SK-N-SH (cell line): Measurements from ENCODE around the gene ANKFN1. TPM values are rescaled to one million over a fixed set of nuclear protein-coding genes. Genes with fewer than 3 reads are reported as not detected.

Experiments
- CTCF ChIA-PET: fragments of 300-600, 350-600 bp; formaldehyde crosslinking; extraction: SDS; loops from one replicate; lab custom pipeline; 2021; lab: Yijun Ruan, JAX
- POLR2A ChIA-PET: fragments of 350-600 bp; sonication (Branson Sonifier 250); formaldehyde crosslinking; extraction: SDS; loops from one replicate; lab custom pipeline; 2020; ENCODE audit warnings: antibody characterized with exemption, inconsistent platforms; lab: Yijun Ruan, JAX
- DNase-seq: peaks from one replicate; pipeline ENCODE4 v3.0.0; 2012
- H2AFZ ChIP-seq: fragments of 200-600 bp; sonication (generic); 2 replicates; pipeline ENCODE4 v1.8.1; 2016; ENCODE audit warnings: antibody characterized with exemption, mild to moderate bottlenecking, low read depth
- H3F3A ChIP-seq: fragments of 200-600 bp; sonication (generic); replicated peaks from 2 replicates; pipeline ENCODE3; 2016; ENCODE audit warnings: antibody characterized with exemption, mild to moderate bottlenecking; ENCODE audit not compliant: insufficient read depth
- H3K27ac ChIP-seq, 2 experiments: fragments of 200-500 bp in 1 of 2; fragments of 200-600 bp in 1 of 2; sonication (Bioruptor generic) in 1 of 2; sonication (generic), shearing (Covaris generic) in 1 of 2; 2 replicates each; pipeline versions ENCODE4 v1.5.1 to v1.6.1; 2014 to 2016; ENCODE audit warnings: low read depth in 2 of 2, inconsistent platforms in 1 of 2, low read length in 1 of 2, mild to moderate bottlenecking in 1 of 2, mixed read lengths in 1 of 2
- H3K27me3 ChIP-seq: fragments of 200-600 bp; sonication (generic), shearing (Covaris generic); 2 replicates; pipeline ENCODE4 v1.6.1; 2016; ENCODE audit warnings: mixed run types; ENCODE audit not compliant: insufficient read depth
- H3K36me3 ChIP-seq, 2 experiments: fragments of 200-500 bp in 1 of 2; fragments of 200-600 bp in 1 of 2; sonication (Bioruptor generic) in 1 of 2; sonication (generic) in 1 of 2; replicated peaks in 1 of 2; 2 replicates each; pipeline versions ENCODE3 to v1.5.1; 2014 to 2016; ENCODE audit warnings: low read length in 1 of 2, mild to moderate bottlenecking in 1 of 2; ENCODE audit not compliant: insufficient read depth in 2 of 2, control insufficient read depth in 1 of 2
- H3K4me1 ChIP-seq, 2 experiments: fragments of 200-500 bp in 1 of 2; fragments of 200-600 bp in 1 of 2; sonication (Bioruptor generic) in 1 of 2; sonication (generic), shearing (Covaris generic) in 1 of 2; 2 replicates each; pipeline versions ENCODE4 v1.5.1 to v1.6.1; 2014 to 2016; ENCODE audit warnings: low read depth in 1 of 2, low read length in 1 of 2, mixed run types in 1 of 2; ENCODE audit not compliant: insufficient read depth in 2 of 2, control insufficient read depth in 1 of 2
- H3K4me2 ChIP-seq: fragments of 200-600 bp; sonication (generic), shearing (Covaris generic); 2 replicates; pipeline ENCODE4 v1.6.1; 2017; ENCODE audit warnings: mixed run types
- H3K4me3 ChIP-seq, 2 experiments: fragments of 200-500 bp in 1 of 2; fragments of 200-600 bp in 1 of 2; sonication (Bioruptor generic) in 1 of 2; sonication (generic), shearing (Covaris generic) in 1 of 2; 2 replicates each; pipeline versions ENCODE4 v1.5.1 to v1.8.1; 2014 to 2016; ENCODE audit warnings: low read depth in 2 of 2, inconsistent platforms in 1 of 2, low read length in 1 of 2, mild to moderate bottlenecking in 1 of 2, mixed read lengths in 1 of 2, moderate library complexity in 1 of 2
- H3K79me2 ChIP-seq: fragments of 200-600 bp; sonication (generic); 2 replicates; pipeline ENCODE4 v1.8.1; 2017; ENCODE audit warnings: mild to moderate bottlenecking; ENCODE audit not compliant: insufficient read depth
- H3K9ac ChIP-seq: fragments of 200-600 bp; sonication (generic); 2 replicates; pipeline ENCODE4 v1.6.1; 2017; ENCODE audit warnings: mixed run types
- H3K9me2 ChIP-seq: fragments of 200-600 bp; sonication (generic); 2 replicates; pipeline ENCODE4 v1.6.1; 2017; ENCODE audit warnings: mixed run types
- H3K9me3 ChIP-seq: fragments of 200-600 bp; sonication (generic); 2 replicates; pipeline ENCODE4 v1.6.1; 2017; ENCODE audit warnings: mixed run types, mild to moderate bottlenecking, moderate library complexity
- H4K20me1 ChIP-seq: fragments of 200-600 bp; sonication (generic); 2 replicates; pipeline ENCODE4 v1.6.1; 2017; ENCODE audit warnings: mild to moderate bottlenecking, mixed run types; ENCODE audit not compliant: insufficient read depth
- EP300 ChIP-seq, 2 experiments: IDR thresholded peaks; 2 replicates each; pipeline versions ENCODE4 v1.4.0 to v1.6.1; 2012; ENCODE audit warnings: borderline replicate concordance in 1 of 2, low read depth in 1 of 2, low read length in 1 of 2
- EZH2phosphoT487 ChIP-seq: fragments of 200-600 bp; sonication (generic); IDR thresholded peaks from 2 replicates; pipeline ENCODE4 v1.6.1; 2017; ENCODE audit warnings: low read depth, mixed run types, mild to moderate bottlenecking, antibody characterized with exemption, moderate library complexity, borderline replicate concordance
- FOSL2 ChIP-seq: IDR thresholded peaks from 2 replicates; pipeline ENCODE4 v1.4.0; 2012; ENCODE audit warnings: low read depth, mild to moderate bottlenecking, moderate library complexity, borderline replicate concordance
- FOXJ3 ChIP-seq: sonication (generic); formaldehyde crosslinking; IDR thresholded peaks from 2 replicates; pipeline ENCODE4 v1.5.1; 2020; ENCODE audit warnings: mild to moderate bottlenecking, missing genetic modification reagents
- MXI1 ChIP-seq: IDR thresholded peaks from 2 replicates; pipeline ENCODE4 v1.6.1; 2012; ENCODE audit warnings: mild to moderate bottlenecking, low read depth, low read length, improper control_type of control experiment
- RCOR1 ChIP-seq: fragments of 150-350 bp; IDR thresholded peaks from 2 replicates; pipeline ENCODE4 v1.6.1; 2017; ENCODE audit warnings: antibody characterized with exemption, low read length
- RFX5 ChIP-seq: IDR thresholded peaks from 2 replicates; pipeline ENCODE4 v1.6.1; 2012; ENCODE audit warnings: mild to moderate bottlenecking, improper control_type of control experiment, low read length
- RXRA ChIP-seq: IDR thresholded peaks from 2 replicates; pipeline ENCODE4 v1.4.0; 2012; ENCODE audit warnings: low read depth, mild to moderate bottlenecking, borderline replicate concordance
- SIN3A ChIP-seq: IDR thresholded peaks from 2 replicates; pipeline ENCODE4 v1.6.1; 2012; ENCODE audit warnings: low read depth, mild to moderate bottlenecking, low read length, moderate library complexity, borderline replicate concordance
- TCF12 ChIP-seq: IDR thresholded peaks from 2 replicates; pipeline ENCODE4 v1.4.0; 2012
- YY1 ChIP-seq: IDR thresholded peaks from 2 replicates; pipeline ENCODE4 v1.4.0; 2012; ENCODE audit warnings: low read depth, mild to moderate bottlenecking
- WGBS: methylation state at CpG from one replicate; pipeline ENCODE4 v1.1.6; 2017; ENCODE audit warnings: low lambda C conversion rate; 5-methylcytosine and 5-hydroxymethylcytosine counted together
- polyA plus RNA-seq, 3 experiments: library from polyadenylated mRNA; depleted of rRNA; stranded (reverse); fragments of >200 nt; gene quantifications; 2 replicates each; pipeline ENCODE4 v1.2.3, GENCODE V29; 2012
- TF ChIP-seq, protein P1 (sequence below): IDR thresholded peaks from 2 replicates; pipeline ENCODE4 v1.6.1; 2012; ENCODE audit warnings: mild to moderate bottlenecking, low read depth, low read length, moderate library complexity
- TF ChIP-seq, protein P2 (sequence below): fragments of 150-350 bp; IDR thresholded peaks from 2 replicates; pipeline ENCODE4 v1.6.1; 2017; ENCODE audit warnings: antibody characterized with exemption, low read length, low read depth, borderline replicate concordance
- TF ChIP-seq, protein P3 (sequence below): IDR thresholded peaks from 2 replicates; pipeline ENCODE4; 2012
- TF ChIP-seq, protein P4 (sequence below): IDR thresholded peaks from 2 replicates; pipeline ENCODE4 v1.4.0; 2012; ENCODE audit warnings: low read depth, borderline replicate concordance

ANKFN1 gene
- polyA plus RNA-seq, 1 of the 3 experiments (the other 2 are of a cell fraction) = 0.07 TPM

DNA sequence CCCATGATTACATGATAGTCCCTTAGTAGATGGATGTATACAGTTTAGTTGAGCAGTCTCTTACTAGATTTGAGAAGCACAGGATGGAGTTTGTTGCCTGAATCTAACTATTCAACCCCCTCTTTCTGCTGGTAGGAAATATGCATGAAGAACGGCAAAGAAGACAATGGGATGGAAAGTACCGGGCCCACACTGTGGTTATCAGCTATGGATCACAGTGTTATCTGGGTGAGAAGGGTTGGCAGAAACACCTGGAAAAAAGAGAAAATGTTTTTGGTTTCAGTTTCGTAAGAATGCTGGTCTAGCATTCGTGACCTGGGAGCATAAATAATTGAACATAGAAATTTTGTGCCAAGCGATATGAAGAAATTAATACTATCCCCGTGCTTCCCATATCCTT lies 53.1 kb downstream of the ANKFN1 start (continued):
- TF ChIP-seq, protein P1, sequence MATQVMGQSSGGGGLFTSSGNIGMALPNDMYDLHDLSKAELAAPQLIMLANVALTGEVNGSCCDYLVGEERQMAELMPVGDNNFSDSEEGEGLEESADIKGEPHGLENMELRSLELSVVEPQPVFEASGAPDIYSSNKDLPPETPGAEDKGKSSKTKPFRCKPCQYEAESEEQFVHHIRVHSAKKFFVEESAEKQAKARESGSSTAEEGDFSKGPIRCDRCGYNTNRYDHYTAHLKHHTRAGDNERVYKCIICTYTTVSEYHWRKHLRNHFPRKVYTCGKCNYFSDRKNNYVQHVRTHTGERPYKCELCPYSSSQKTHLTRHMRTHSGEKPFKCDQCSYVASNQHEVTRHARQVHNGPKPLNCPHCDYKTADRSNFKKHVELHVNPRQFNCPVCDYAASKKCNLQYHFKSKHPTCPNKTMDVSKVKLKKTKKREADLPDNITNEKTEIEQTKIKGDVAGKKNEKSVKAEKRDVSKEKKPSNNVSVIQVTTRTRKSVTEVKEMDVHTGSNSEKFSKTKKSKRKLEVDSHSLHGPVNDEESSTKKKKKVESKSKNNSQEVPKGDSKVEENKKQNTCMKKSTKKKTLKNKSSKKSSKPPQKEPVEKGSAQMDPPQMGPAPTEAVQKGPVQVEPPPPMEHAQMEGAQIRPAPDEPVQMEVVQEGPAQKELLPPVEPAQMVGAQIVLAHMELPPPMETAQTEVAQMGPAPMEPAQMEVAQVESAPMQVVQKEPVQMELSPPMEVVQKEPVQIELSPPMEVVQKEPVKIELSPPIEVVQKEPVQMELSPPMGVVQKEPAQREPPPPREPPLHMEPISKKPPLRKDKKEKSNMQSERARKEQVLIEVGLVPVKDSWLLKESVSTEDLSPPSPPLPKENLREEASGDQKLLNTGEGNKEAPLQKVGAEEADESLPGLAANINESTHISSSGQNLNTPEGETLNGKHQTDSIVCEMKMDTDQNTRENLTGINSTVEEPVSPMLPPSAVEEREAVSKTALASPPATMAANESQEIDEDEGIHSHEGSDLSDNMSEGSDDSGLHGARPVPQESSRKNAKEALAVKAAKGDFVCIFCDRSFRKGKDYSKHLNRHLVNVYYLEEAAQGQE = no peak
- no peak for TF ChIP-seq SIN3A
- TF ChIP-seq EP300 (IDR thresholded peaks at IDR 0.05; ENCODE audit: borderline replicate concordance in 1 of 2, low read depth in 1 of 2, low read length in 1 of 2) = no peak

DNA sequence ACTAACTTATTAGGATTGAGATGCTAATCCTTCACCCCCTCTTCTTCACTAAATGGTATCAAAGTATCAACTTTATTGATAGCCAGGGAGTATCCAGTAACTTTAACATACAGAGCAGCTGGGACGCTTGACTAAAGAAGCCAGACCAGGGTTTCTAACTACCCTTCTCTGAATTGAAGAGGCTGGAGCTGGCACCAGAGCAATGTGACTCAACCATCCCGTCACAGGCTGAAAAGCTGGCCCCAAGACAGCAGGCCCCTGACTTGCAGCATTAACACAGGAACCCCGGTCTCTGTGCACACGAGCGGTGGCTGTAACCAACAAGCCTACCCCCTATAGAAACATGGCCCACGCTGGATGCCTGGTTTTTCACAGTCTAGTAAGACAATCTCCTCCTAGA lies 59.8 kb downstream of the ANKFN1 start:
- Histone ChIP-seq H3K36me3 (no peaks in the 10 kb centered on the region), H3K9ac (no peak overlapping the region), H3K27me3 (no peaks in the 10 kb centered on the region), H3K9me3 (0 out of 2 replicates have a peak, but pooled peaks cover 10% of the 10 kb centered on the region)
- CTCF ChIA-PET = no interaction called here
- no peak for TF ChIP-seq FOXJ3
- no peak for TF ChIP-seq RCOR1
- TF ChIP-seq, protein P2, sequence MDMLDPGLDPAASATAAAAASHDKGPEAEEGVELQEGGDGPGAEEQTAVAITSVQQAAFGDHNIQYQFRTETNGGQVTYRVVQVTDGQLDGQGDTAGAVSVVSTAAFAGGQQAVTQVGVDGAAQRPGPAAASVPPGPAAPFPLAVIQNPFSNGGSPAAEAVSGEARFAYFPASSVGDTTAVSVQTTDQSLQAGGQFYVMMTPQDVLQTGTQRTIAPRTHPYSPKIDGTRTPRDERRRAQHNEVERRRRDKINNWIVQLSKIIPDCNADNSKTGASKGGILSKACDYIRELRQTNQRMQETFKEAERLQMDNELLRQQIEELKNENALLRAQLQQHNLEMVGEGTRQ = no peak
- no peak for TF ChIP-seq TCF12
- TF ChIP-seq EZH2phosphoT487 = no peak
- no peak for TF ChIP-seq MXI1
- no peak for TF ChIP-seq YY1
- no peak for TF ChIP-seq FOSL2
- TF ChIP-seq, protein P3, sequence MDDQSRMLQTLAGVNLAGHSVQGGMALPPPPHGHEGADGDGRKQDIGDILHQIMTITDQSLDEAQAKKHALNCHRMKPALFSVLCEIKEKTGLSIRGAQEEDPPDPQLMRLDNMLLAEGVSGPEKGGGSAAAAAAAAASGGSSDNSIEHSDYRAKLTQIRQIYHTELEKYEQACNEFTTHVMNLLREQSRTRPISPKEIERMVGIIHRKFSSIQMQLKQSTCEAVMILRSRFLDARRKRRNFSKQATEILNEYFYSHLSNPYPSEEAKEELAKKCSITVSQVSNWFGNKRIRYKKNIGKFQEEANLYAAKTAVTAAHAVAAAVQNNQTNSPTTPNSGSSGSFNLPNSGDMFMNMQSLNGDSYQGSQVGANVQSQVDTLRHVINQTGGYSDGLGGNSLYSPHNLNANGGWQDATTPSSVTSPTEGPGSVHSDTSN = no peak
- no peak for TF ChIP-seq RXRA
- TF ChIP-seq, protein P4, sequence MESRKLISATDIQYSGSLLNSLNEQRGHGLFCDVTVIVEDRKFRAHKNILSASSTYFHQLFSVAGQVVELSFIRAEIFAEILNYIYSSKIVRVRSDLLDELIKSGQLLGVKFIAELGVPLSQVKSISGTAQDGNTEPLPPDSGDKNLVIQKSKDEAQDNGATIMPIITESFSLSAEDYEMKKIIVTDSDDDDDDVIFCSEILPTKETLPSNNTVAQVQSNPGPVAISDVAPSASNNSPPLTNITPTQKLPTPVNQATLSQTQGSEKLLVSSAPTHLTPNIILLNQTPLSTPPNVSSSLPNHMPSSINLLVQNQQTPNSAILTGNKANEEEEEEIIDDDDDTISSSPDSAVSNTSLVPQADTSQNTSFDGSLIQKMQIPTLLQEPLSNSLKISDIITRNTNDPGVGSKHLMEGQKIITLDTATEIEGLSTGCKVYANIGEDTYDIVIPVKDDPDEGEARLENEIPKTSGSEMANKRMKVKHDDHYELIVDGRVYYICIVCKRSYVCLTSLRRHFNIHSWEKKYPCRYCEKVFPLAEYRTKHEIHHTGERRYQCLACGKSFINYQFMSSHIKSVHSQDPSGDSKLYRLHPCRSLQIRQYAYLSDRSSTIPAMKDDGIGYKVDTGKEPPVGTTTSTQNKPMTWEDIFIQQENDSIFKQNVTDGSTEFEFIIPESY = no peak
- no peak for TF ChIP-seq RFX5
- TF ChIP-seq, all 33 proteins: peak for 0
- H3F3A ChIP-seq = no peaks in the 10 kb centered on the region
- no peak overlapping the region for H3K4me2 ChIP-seq
- H3K4me3 ChIP-seq = no peak overlapping the region
- 25% methylated on average over 6 of the region's 6 CpGs for WGBS
- H3K79me2 ChIP-seq = no peaks in the 10 kb centered on the region
- H3K27ac ChIP-seq = no peak overlapping the region
- H3K9me2 ChIP-seq = no peaks in the 10 kb centered on the region
- no peak overlapping the region for H2AFZ ChIP-seq
- H4K20me1 ChIP-seq = no peaks in the 10 kb centered on the region
- POLR2A ChIA-PET = no interaction called here
- H3K4me1 ChIP-seq = no peaks in the 10 kb centered on the region
- no peak for DNase-seq
